Measurements from ENCODE around the gene TBL3.
"Not testable (repeated sequence)": the region's sequence is repeated elsewhere in the genome, so short reads cannot be mapped to it uniquely, and the experiment has no call there.

Gene TBL3

DNA sequence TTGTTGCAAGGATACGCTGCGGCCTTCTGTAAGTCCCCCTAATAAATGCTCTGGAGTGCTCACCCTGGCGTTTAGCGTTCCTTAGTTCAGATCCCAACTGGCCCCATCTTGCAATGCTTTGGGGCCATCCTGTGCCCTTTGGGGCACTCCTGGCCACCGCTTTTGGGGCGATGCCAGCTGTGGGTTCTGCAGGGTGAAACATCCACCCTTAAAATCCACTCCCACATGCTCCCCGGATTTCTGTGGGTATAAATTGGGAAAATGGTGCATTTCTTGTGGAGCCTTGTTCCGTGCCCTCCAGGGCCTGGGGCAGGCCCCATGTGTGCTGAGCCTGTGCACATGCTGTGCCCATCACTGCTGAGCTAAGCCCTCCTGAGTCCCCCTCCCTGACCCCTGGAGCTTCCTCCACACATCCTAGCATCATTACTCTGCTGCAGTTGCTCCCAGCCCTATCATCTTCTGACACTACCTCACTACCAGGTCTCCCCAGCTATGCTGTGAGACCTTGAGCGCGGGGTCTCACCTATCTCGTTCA lies 34.8 kb upstream of the TBL3 start:
- no peak overlapping the region for H3K4me3 ChIP-seq (ENCODE audit: low read depth, low read length)
- TF ChIP-seq MYC (IDR thresholded peaks at IDR 0.05; ENCODE audit: low read depth, low read length) = no peak
- TF ChIP-seq POLR2A (IDR thresholded peaks at IDR 0.05; ENCODE audit: extremely low read depth, insufficient read length) = no peak
- TF ChIP-seq, protein P1, sequence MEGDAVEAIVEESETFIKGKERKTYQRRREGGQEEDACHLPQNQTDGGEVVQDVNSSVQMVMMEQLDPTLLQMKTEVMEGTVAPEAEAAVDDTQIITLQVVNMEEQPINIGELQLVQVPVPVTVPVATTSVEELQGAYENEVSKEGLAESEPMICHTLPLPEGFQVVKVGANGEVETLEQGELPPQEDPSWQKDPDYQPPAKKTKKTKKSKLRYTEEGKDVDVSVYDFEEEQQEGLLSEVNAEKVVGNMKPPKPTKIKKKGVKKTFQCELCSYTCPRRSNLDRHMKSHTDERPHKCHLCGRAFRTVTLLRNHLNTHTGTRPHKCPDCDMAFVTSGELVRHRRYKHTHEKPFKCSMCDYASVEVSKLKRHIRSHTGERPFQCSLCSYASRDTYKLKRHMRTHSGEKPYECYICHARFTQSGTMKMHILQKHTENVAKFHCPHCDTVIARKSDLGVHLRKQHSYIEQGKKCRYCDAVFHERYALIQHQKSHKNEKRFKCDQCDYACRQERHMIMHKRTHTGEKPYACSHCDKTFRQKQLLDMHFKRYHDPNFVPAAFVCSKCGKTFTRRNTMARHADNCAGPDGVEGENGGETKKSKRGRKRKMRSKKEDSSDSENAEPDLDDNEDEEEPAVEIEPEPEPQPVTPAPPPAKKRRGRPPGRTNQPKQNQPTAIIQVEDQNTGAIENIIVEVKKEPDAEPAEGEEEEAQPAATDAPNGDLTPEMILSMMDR (IDR thresholded peaks at IDR 0.05; ENCODE audit: low read depth, low read length) = no peak
- no peak for DNase-seq (ENCODE audit: low read depth)

DNA sequence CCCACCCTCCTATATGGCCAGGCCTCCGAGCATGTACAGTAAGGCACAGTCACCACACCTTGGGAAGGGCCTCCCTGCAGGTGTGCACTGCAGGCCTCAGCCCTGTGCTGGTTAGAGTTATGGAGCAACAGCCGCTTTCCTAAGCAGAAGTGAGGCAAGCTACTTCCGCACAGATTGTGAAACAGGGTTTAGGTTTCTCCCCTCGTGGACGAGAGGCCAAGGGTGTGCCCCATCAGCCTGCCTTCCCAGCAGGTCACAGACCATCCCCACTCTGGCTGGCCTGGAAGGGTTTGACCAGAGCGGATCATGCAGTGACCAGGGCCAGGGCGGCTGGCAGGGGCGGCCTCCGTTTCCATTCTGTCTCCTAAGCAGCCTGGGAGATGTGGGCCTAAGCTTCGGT lies 33.5 kb upstream of the TBL3 start:
- peak overlapping the region; percentile 34 for H3K4me3 ChIP-seq (ENCODE audit: low read depth, low read length)
- TF ChIP-seq MYC (IDR thresholded peaks at IDR 0.05; ENCODE audit: low read depth, low read length) (peak; percentile 94), POLR2A (IDR thresholded peaks at IDR 0.05; ENCODE audit: extremely low read depth, insufficient read length) (peak; percentile 31), MAX (IDR thresholded peaks at IDR 0.05; ENCODE audit: low read depth, low read length) (peak; percentile 88)
- TF ChIP-seq, protein P1 (IDR thresholded peaks at IDR 0.05; ENCODE audit: low read depth, low read length) = no peak
- DNase-seq (ENCODE audit: low read depth) = peak; percentile 90

GRCh38 chr16:1938910-1939309 lies 32.9 kb upstream of the TBL3 start:
- DNase-seq (ENCODE audit: low read depth) = peak; percentile 63
- 0 out of 2 replicates have a peak, but pooled peaks have one; percentile 15 for TF ChIP-seq MYC (IDR thresholded peaks at IDR 0.05; ENCODE audit: low read depth, low read length)
- TF ChIP-seq, protein P1 (IDR thresholded peaks at IDR 0.05; ENCODE audit: low read depth, low read length) = no peak

GRCh38 chr16:1939833-1940232 lies 32.0 kb upstream of the TBL3 start:
- not testable (repeated sequence) for H3K4me3 ChIP-seq (ENCODE audit: low read depth, low read length)

More at GRCh38 chr16:1938910-1939309, 32.9 kb upstream of the TBL3 start:
- H3K4me3 ChIP-seq (ENCODE audit: low read depth, low read length) = peak overlapping the region; percentile 34

DNA sequence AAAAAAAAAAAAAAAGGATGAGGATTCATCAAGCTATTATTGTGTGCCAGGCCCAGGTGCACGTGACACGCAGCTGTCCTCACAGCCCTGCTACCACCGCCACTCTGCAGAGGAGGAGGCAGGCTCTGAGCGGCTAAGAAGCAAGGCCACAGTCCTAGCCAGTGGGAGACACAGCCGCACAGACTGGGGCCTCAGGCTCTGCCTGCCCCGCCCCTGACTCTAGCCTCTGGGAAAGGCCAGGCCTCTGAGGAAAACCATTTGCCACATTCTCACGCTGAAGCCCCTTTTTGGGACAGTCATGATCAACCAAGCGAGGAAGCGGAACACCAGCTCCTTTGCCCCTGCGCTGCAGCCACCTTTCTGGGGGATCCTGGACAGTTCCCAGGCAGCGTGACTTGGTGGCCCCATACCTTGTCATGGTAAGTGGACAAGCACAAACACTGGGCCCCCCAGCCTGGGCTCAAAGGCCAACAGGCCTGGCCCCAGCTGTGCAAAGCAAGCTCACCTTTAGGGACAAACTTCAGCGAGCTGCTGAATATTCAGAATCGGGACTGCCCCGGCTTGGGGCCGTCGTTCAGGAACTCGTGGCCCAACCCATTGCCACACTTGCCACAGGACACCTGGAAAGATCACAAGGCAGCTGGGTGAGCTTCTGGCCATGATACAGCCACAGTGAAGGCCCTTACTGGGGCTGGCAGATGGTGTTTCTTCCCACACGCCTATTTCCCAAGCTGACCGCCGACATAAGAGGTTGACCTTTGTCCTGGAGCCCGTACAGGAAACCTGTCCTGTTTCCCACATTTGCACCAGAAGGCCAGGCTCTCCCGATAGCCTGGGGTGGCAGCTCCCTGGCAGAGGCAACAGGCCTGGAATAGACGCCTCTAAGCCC lies 31.3 kb upstream of the TBL3 start:
- TF ChIP-seq, protein P1 (IDR thresholded peaks at IDR 0.05; ENCODE audit: low read depth, low read length) = no peak
- TF ChIP-seq MYC (IDR thresholded peaks at IDR 0.05; ENCODE audit: low read depth, low read length) (no peak), POLR2A (IDR thresholded peaks at IDR 0.05; ENCODE audit: extremely low read depth, insufficient read length) (no peak), MAX (IDR thresholded peaks at IDR 0.05; ENCODE audit: low read depth, low read length) (no peak)
- no peak for DNase-seq (ENCODE audit: low read depth)
- H3K4me3 ChIP-seq (ENCODE audit: low read depth, low read length) = no peak overlapping the region

More at GRCh38 chr16:1939833-1940232, 32.0 kb upstream of the TBL3 start:
- not testable (repeated sequence) for DNase-seq (ENCODE audit: low read depth)

- TF ChIP-seq POLR2A (IDR thresholded peaks at IDR 0.05; ENCODE audit: extremely low read depth, insufficient read length) = no peak
- TF ChIP-seq, protein P1 (IDR thresholded peaks at IDR 0.05; ENCODE audit: low read depth, low read length) = peak; percentile 18
- H3K4me3 ChIP-seq (ENCODE audit: low read depth, low read length) = peak overlapping the region; percentile 82
- no peak for DNase-seq (ENCODE audit: low read depth)
Observed at GRCh38 chr16:1941162-1942046, 30.4 kb upstream of the TBL3 start.

All from NB4 (cell line).